HG02884 (cell line): ENCODE measurements around the gene CHRNB2.
"Not testable (repeated sequence)": the region's sequence is repeated elsewhere in the genome, so short reads cannot be mapped to it uniquely, and the experiment has no call there.

ENCODE experiments used
- ATAC-seq: cut with Tn5 transposase; IDR thresholded peaks from one replicate; pipeline ENCODE4 v1.9.1; 2021; ENCODE audit warnings: mild to moderate bottlenecking, moderate library complexity; ENCODE audit not compliant: unreplicated experiment

Gene CHRNB2

GRCh38 chr1:154567386-154568156 is at the start of gene CHRNB2:
Gene CHRNB2, plus strand, starts transcription at chr1:154567778. Its CDS starts 267 bp downstream, at chr1:154568045.
- ATAC-seq, result no peak

- ATAC-seq, result no peak
These were observed 48.0 kb upstream of the CHRNB2 start for GRCh38 chr1:154519591-154519991.

- ATAC-seq, result no peak
These were observed 47.2 kb upstream of the CHRNB2 start for GRCh38 chr1:154520333-154520732.

DNA sequence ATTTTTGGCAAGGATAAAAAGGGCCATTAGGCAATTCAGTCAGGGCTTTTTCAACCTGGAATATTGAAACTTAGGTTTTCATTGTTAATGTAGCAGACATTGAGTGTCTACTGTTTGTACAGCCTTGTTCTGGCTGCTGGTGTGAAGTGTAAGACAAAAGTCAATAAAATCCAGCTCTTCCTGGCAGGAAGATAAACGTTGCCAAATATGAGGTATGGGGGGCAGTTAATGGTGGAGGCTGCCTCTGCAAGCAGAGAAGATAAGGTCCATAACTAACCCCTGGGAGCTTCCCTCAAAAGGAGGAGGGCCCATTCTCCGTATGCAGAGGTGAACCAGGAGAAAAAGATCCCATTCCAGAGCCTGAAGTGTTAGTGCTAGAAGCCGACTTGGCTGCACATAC is 45.9 kb upstream of the CHRNB2 start:
- ATAC-seq, result no peak

- no peak for ATAC-seq
These were observed 42.7 kb upstream of the CHRNB2 start for GRCh38 chr1:154524881-154525280.

DNA sequence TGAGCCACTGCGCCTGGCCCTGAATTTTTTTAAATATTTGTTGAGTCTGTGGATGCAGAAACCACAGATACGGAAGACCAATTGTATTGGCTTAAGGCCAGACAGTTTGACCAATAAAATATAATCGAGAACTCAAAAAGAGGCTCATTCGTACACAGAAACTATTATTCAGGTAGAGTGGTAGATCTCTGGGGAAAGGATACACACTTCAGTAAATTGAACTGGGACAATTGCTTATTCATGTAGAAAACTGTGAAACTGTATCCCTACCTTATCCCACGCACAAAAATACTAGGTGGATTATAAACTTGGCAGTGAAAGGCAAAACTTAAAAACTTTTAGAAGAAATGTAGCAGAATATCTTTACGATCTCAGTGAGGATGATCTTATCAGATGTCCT is 40.4 kb upstream of the CHRNB2 start:
- no peak for ATAC-seq

DNA sequence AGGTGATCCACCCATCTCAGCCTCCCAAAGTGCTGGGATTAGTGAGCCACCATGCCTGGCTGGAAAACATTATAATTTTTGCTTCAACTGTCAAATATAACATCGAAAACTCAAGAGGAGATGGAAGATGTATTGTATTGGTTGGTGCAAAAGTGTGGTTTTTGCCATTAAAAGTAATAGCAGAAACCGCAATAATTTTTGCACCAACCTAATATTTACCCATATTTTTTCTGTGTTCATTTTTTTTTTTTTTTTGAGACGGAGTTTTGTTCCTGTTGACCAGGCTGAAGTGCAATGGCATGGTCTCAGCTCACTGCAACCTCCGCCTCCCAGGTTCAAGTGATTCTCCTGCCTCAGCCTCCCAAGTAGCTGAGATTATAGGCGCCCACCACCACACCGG is 38.3 kb upstream of the CHRNB2 start:
- ATAC-seq, result no peak

DNA sequence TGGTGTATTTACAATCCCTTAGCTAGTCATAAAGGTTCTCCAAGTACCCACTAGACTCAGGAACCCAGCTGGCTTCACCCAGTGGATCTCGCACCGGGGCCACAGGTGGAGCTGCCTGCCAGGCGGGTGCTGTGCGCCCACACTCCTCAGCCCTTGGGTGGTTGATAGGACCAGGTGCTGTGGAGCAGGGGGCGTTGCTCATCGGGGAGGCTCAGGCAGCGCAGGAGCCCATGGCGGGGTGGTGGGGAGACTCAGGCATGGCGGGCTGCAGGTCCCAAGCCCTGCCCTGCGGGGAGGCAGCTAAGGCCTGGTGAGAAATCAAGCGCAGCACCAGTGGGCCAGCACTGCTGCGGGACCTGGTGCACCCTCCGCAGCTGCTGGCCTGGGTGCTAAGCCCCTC is 35.6 kb upstream of the CHRNB2 start:
- not testable (repeated sequence) for ATAC-seq

DNA sequence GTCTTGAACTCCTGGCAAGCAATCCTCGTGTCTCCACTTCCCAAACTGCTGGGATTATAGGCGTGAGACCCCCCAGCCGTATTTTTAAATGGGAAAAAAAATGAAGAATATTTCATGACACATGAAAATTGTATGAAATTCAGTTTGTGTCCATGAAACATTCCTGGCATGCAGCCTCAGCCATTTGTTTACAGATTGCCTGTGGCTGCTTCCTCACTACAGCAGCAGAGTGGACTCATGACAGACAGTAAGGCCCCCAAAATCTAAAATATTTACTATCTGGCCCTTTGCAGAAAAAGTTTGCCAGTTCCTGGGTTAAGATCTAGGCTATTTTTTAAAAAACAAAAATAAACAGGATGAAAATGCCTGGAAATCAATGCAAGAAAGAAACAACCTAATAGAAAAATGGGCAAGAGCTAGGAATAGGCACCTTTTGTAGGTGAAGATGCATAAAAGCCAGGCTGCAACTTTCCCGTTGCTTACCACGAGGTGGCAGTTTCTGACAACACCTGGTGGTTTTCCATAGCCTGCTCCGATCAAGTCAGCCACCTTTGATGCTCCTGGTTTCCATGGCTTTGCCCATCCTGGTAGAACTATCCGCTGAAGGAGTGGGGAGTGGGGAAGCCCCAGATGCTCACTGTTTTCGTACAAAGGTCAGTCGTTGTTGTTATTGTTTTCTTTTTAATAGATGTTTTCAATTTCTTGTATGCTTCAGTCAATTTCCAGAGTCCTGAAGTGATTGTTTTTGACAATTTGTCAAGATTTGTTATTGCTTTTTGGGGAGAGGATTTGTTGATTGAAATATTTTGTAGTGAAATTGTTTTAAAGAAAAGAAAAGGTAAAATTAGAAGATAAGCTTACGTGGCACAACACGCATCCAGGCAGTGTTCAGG is 33.4 kb upstream of the CHRNB2 start:
- ATAC-seq, result no peak

DNA sequence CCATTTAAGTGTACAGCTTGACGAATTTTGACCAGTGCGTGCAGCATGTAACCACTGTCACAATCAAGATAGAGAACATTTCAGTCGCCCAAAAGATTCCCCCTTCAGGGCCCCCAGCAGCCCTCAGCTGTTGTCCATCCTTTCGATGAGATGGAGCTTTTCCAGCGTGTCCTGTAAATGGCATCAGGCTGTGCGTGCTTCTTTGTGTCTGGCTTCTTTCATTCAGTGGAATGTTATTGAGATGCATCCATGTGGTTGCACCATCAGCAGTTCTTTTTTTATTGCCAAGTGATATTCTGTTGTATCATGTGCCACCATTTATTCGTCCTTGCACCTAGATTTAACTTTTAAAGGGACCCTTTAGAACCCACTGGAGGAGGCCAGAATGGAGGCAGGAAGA is 31.0 kb upstream of the CHRNB2 start:
- no peak for ATAC-seq

DNA sequence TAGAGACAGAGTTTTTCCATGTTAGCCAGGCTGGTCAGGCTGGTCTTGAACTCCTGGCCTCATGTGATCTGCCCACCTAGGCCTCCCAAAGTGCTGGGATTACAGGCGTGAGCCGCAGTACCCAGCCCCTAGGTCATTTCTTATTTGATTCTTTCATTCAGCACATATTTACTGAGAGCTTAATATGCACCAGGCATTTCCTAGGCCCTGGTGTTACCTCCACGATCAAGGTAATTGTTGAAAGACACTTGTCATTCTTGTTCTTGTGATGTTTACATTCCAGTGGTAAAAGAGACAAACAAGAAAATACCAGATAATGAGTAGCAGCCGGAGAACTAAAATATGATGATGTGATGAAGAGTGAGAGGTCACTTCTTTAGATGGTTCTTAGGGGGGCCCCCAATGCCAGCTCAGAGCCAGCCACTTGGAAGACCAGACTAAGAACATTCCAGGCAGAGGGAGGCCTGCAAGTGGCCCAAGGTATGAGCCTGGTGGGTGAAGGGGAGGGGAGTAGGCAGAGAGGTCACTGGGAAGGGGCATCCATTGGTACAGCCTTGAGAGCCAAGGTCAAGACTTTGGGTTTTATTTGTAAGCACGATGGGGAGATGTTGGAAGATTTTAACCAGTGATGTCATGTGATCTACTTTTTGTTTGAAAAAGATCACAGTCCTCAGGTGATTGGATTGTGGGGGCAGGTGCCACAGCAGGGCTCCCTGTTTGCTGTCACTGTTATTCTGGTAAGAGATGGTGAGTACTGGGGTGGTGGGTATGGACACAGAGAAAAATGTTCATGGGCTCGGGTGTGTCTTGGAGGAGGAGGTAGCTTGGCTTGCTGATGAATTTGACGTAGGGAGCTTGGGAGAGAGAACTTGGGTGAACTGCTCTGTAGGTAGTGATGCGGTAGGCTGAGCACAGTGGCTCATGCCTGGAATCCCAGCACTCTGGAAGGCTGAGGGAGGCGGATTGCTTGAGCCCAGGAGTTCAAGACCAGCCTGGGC is 27.8 kb upstream of the CHRNB2 start:
- no peak for ATAC-seq

DNA sequence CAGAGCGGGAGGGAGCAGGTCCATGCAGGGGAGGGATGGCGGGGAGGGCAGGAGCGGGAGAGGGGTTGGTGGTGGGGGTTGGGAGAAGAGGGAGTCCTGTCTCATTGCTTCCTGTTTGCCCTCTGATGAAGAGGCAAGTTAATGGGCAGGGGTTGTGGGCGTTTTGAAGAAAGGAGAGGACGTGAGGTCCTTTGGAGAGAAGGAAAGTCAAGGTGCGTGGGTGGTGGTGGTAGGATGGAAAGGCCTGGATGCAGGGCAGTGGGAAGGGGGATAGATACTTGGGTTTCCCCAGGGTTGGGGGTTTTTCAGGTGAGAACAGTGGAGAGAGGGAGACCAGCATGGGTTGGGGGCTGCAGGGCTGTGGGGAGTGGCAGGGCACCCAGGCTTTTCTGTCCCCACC is 26.3 kb upstream of the CHRNB2 start:
- ATAC-seq, result no peak

GRCh38 chr1:154546264-154547063 is 21.1 kb upstream of the CHRNB2 start:
- ATAC-seq, result no peak

DNA sequence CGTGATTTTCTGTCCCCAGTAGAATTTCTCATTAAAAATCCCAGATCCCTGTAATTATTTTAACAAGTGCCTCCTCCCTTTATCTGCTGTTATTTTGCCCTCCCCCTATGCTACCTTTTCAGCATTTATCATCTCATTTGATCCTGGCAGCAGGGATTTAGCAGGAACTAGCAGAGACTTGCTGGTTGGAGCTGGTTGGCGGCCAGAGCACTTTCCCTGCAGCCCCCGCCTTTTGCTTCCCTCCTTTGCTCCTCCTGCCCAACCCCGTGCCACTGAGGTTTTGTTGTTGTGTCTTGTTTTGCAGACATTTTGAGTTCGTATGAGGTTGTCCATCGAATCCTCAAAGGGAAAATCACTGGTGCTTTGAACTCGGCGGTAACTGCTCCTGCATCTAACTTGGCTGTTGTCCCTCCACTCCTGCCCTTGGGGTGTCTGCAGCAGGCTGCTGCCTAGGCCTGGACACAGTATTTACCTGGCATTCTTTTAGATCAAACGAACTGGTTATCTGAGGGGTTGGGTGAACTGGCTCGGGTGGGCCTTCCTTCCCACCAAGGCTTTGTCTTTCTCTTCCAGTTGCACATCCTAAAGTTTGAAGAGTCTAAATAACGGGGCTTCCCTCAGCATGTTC is 20.4 kb upstream of the CHRNB2 start:
- ATAC-seq, result no peak

DNA sequence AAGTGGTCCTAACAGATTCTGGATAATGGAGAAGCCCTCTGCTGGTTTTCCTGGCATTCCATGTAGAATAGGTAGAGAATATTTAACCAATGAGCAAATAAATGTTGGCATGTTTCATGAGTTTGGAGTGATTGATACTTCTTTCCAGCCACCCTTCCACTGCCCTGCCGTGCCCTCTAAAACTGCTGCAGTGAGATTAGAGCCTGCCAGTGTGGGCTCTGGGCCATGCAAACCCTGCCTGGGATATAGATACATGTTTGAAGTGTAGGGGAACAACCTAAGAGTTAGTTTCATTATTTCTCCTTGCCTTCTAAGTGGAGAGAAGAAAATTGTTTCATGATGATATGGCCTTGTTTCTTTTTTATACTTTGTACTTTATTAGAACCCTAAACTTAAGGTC is 19.6 kb upstream of the CHRNB2 start:
- ATAC-seq, result no peak

DNA sequence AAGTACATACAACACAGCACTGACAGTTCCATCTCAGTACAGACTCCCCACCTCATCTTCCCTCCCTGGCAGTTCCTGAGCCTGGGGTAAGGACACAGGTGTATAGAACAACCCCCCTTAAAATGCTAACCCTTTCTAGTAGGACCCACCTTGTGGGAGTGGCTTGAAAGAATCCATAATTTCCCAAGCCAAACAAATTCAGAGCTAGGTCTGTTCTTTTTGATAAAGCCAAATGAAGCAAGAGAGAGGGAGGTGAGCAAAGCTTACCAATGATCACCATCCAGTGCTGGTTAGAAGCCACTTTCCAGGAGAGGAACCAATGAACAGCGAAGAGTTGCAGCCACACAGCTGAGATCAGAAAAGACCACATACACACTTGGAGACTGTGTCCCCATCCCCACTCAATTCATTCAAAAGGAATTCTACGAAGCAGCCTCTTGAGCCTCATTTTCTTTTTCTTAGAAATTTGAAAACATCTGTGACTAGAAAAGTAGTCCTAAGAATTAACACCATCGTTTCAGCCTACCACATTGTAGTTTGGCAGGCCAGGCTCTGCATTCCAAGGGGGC is 18.3 kb upstream of the CHRNB2 start:
- ATAC-seq, result no peak

DNA sequence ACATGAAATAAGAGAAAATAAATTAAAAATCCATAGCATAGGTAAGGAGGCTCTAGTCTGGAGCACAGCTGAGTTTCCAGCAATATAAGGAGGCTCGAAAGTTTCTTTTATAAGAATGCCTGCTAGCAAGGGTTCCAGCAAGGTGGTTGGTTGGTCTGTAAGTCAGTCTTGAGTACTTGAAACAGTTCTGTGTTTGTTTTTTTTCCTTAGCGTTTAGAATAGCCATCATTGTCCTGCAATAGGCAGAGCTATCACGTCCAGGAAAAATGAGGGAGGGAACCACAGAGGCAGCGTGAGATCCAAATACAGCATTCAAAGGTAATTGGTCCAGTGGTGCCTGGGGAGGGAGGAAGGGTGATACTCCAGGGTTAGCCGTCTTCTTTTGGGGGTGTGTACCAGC is 17.5 kb upstream of the CHRNB2 start:
- no peak for ATAC-seq

DNA sequence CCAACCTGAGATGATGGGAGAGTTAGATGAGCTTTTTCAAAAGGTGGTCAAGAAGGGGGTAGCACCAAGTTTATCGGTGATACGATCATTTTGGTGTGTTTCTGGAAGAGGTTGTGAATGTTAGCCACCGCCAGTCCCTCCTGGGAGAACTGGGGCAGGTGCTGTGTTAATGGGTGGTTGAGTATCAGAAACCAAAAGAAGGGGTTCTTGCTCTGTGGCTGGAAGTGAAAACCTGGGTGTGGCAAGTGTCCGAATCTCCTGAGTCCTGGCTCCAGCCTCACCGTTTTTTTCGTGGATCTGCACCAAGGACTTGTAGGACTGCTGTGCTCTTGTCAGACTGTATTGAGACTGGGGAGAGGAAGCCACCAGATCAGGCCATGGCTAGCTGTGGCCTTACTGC is 16.9 kb upstream of the CHRNB2 start:
- no peak for ATAC-seq

DNA sequence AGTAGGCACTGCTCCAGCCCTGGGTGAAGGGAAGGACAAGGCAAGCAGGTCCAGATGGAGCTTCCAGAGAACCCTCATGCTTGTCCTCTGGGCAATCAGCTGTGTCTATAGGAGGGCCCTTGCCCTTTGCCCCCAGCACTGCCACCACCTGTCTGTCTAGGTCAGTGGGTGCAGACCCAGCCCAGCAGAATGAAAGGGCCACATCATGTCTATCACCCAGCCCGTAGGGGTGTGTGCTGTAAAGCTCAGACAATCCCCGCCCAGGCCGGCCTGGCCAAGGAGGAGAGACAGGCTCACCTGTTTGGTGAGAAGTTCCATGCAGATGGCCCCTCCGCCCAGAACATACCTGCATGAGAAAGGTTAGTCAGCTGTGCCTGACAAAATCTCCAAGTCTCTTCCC is 16.1 kb upstream of the CHRNB2 start:
- ATAC-seq, result no peak
